GM23338 (cell line): ENCODE data around the gene GID4. TPM values are rescaled to one million over a fixed set of nuclear protein-coding genes. Genes with fewer than 3 reads are reported as not detected.

Source experiments
- ATAC-seq: fragments of 200-7000 bp; cut with Tn5 transposase; 3 replicates; pipeline ENCODE4 v1.9.1; 2020
- DNase-seq: peaks from one replicate; pipeline ENCODE4 v3.0.0-alpha.2; 2015; ENCODE audit warnings: low spot score
- H2AFZ ChIP-seq: fragments of 200-600 bp; sonication (generic); 2 replicates; pipeline ENCODE4 v1.8.0; 2016; ENCODE audit warnings: antibody characterized with exemption, mild to moderate bottlenecking, moderate library complexity
- H3F3A ChIP-seq: fragments of 200-600 bp; sonication (generic); replicated peaks from 2 replicates; pipeline ENCODE4 v1.8.0; 2017; ENCODE audit warnings: antibody characterized with exemption, mixed run types, low read depth
- H3K27ac ChIP-seq: fragments of 200-600 bp; sonication (generic); 2 replicates; pipeline ENCODE4 v1.6.1; 2016; ENCODE audit warnings: low read depth
- H3K27me3 ChIP-seq: fragments of 200-600 bp; sonication (generic); 2 replicates; pipeline ENCODE4 v1.8.0; 2016; ENCODE audit warnings: mild to moderate bottlenecking, mixed run types, moderate library complexity; ENCODE audit not compliant: insufficient read depth
- H3K36me3 ChIP-seq: fragments of 200-600 bp; sonication (generic); 2 replicates; pipeline ENCODE4 v1.8.0; 2016; ENCODE audit warnings: mild to moderate bottlenecking; ENCODE audit not compliant: insufficient read depth
- H3K4me1 ChIP-seq: fragments of 200-600 bp; sonication (generic); 2 replicates; pipeline ENCODE4 v1.8.0; 2016; ENCODE audit warnings: mild to moderate bottlenecking, moderate library complexity; ENCODE audit not compliant: insufficient read depth
- H3K4me2 ChIP-seq: fragments of 200-600 bp; sonication (generic); 2 replicates; pipeline ENCODE4 v1.7.1; 2017; ENCODE audit warnings: mixed run types
- H3K4me3 ChIP-seq: fragments of 200-600 bp; sonication (generic); 2 replicates; pipeline ENCODE4 v1.6.1; 2016; ENCODE audit warnings: mixed run types
- H3K79me2 ChIP-seq: fragments of 200-600 bp; sonication (generic); replicated peaks from 2 replicates; pipeline ENCODE4 v1.8.0; 2017; ENCODE audit warnings: mild to moderate bottlenecking; ENCODE audit not compliant: insufficient read depth
- H3K9me2 ChIP-seq: fragments of 200-600 bp; sonication (generic); 2 replicates; pipeline ENCODE4 v1.8.0; 2017; ENCODE audit not compliant: insufficient read depth
- H4K20me1 ChIP-seq: fragments of 200-600 bp; sonication (generic); replicated peaks from 2 replicates; pipeline ENCODE4 v1.8.0; 2017; ENCODE audit warnings: mild to moderate bottlenecking; ENCODE audit not compliant: insufficient read depth
- H3K27ac Mint-ChIP-seq: 2 replicates; pipeline ENCODE4 v1.8.0; 2020; ENCODE audit warnings: inconsistent platforms, mild to moderate bottlenecking, moderate library complexity, mixed read lengths
- H3K27me3 Mint-ChIP-seq: 3 replicates; pipeline ENCODE4 v1.8.0; 2022; ENCODE audit warnings: low read depth, mild to moderate bottlenecking, moderate library complexity, mixed read lengths, inconsistent platforms; ENCODE audit not compliant: insufficient read depth, poor library complexity
- H3K36me3 Mint-ChIP-seq: 3 replicates; pipeline ENCODE4 v1.8.0; 2021; ENCODE audit warnings: low read depth, mild to moderate bottlenecking, inconsistent platforms, moderate library complexity, mixed read lengths
- H3K4me1 Mint-ChIP-seq: 3 replicates; pipeline ENCODE4 v1.8.0; 2020; ENCODE audit warnings: mild to moderate bottlenecking, inconsistent platforms, mixed read lengths
- H3K4me3 Mint-ChIP-seq: 3 replicates; pipeline ENCODE4 v1.8.0; 2021; ENCODE audit warnings: moderate library complexity, mild to moderate bottlenecking, inconsistent platforms, mixed read lengths
- H3K9me3 Mint-ChIP-seq: 3 replicates; pipeline ENCODE4 v1.8.0; 2020; ENCODE audit warnings: moderate library complexity, mild to moderate bottlenecking, inconsistent platforms, mixed read lengths
- CREB1 ChIP-seq: fragments of 250-450 bp; sonication (Bioruptor Pico); IDR thresholded peaks from 2 replicates; pipeline ENCODE4 v1.5.0; 2020; ENCODE audit warnings: low read depth, mild to moderate bottlenecking, moderate library complexity
- CTCF ChIP-seq, 2 experiments: fragments of 200-600 bp in 1 of 2; sonication (generic) in 1 of 2; conservative IDR thresholded peaks; 2 replicates each; pipeline versions ENCODE4 v1.5.1 to v1.6.1; 2016 to 2017; ENCODE audit warnings: antibody characterized with exemption in 2 of 2, low read depth in 2 of 2, mild to moderate bottlenecking in 2 of 2, moderate library complexity in 1 of 2
- ETS1 ChIP-seq: IDR thresholded peaks from 2 replicates; pipeline ENCODE4 v1.6.1; 2016; ENCODE audit warnings: antibody characterized with exemption
- EZH2 ChIP-seq: fragments of 200-600 bp; sonication (generic); IDR thresholded peaks from one replicate; pipeline ENCODE4 v1.8.0; 2017; ENCODE audit warnings: antibody characterized with exemption, mild to moderate bottlenecking, low read depth; ENCODE audit not compliant: unreplicated experiment
- EZH2phosphoT487 ChIP-seq: fragments of 200-600 bp; sonication (generic); IDR thresholded peaks from one replicate; pipeline ENCODE4 v1.8.1; 2018; ENCODE audit warnings: antibody characterized with exemption; ENCODE audit not compliant: unreplicated experiment
- JUNB ChIP-seq: IDR thresholded peaks from one replicate; pipeline ENCODE4 v1.6.1; 2016; ENCODE audit warnings: antibody characterized with exemption; ENCODE audit not compliant: unreplicated experiment
- NANOG ChIP-seq: IDR thresholded peaks from 2 replicates; pipeline ENCODE4 v1.6.1; 2016; ENCODE audit warnings: antibody characterized with exemption, borderline replicate concordance
- POLR2AphosphoS5 ChIP-seq: IDR thresholded peaks from 2 replicates; pipeline ENCODE4 v1.6.1; 2016; ENCODE audit warnings: antibody characterized with exemption, low read depth
- STAT1 ChIP-seq: IDR thresholded peaks from one replicate; pipeline ENCODE4 v1.6.1; 2016; ENCODE audit warnings: antibody characterized with exemption; ENCODE audit not compliant: unreplicated experiment
- ZNF114 ChIP-seq: fragments of 250-450 bp; sonication (Bioruptor Pico); IDR thresholded peaks from 2 replicates; pipeline ENCODE4 v1.5.0; 2020; ENCODE audit warnings: mild to moderate bottlenecking, moderate library complexity
- ZNF462 ChIP-seq: fragments of 250-450 bp; sonication (Bioruptor Pico); IDR thresholded peaks from 2 replicates; pipeline ENCODE4 v1.5.0; 2020; ENCODE audit warnings: mild to moderate bottlenecking, moderate library complexity
- polyA plus RNA-seq: library from polyadenylated mRNA; unstranded; fragments of >200 nt; fragmentation: Nextera tagmentation; extraction: Ambion mirVana; gene quantifications from 2 replicates; pipeline ENCODE4 v1.2.1, GENCODE V29; 2016
- total RNA-seq: library from RNA; depleted of rRNA; stranded (reverse); fragments of >200 nt; shearing (Covaris generic); gene quantifications from 2 replicates; pipeline ENCODE4 v1.2.3, GENCODE V29; 2014

GID4 gene
- total and polyA plus RNA-seq, 2 experiments from 2014 or later: 6.3 to 11.2 TPM

GRCh38 chr17:18110636-18111145 lies 71.5 kb downstream of the GID4 start:
- Mint-ChIP-seq H3K4me1 (peaks cover 6% of the 10 kb centered on the region; the same call in 2 of the 3 replicates), H3K4me3 (no peak overlapping the region), H3K27ac (no peak overlapping the region), H3K36me3 (peaks cover 6% of the 10 kb centered on the region; the same call in 2 of the 3 replicates), H3K9me3 (no peaks in the 10 kb centered on the region), H3K27me3 (peaks cover 3% of the 10 kb centered on the region)
- no peak overlapping the region for H2AFZ ChIP-seq
- no peaks in the 10 kb centered on the region for H3K36me3 ChIP-seq
- no peak overlapping the region for H3K27ac ChIP-seq
- H3K4me3 ChIP-seq: no peak overlapping the region
- no peaks in the 10 kb centered on the region for H3K27me3 ChIP-seq
- H3K79me2 ChIP-seq: no peaks in the 10 kb centered on the region
- no peaks in the 10 kb centered on the region for H3F3A ChIP-seq
- DNase-seq (no peak), ATAC-seq (no peak)
- no peaks in the 10 kb centered on the region for H3K9me2 ChIP-seq
- H3K4me2 ChIP-seq: no peak overlapping the region
- TF ChIP-seq POLR2AphosphoS5 (no peak), ZNF114 (CRISPR knock-in tag) (no peak), NANOG (no peak)
- no peaks in the 10 kb centered on the region; the same call in 1 of the 2 replicates for H4K20me1 ChIP-seq
- H3K4me1 ChIP-seq: no peaks in the 10 kb centered on the region

GRCh38 chr17:18111330-18111971 lies 72.2 kb downstream of the GID4 start:
- Histone ChIP-seq H3K4me1 (no peaks in the 10 kb centered on the region), H3K27me3 (no peaks in the 10 kb centered on the region), H3F3A (no peaks in the 10 kb centered on the region), H3K4me3 (no peak overlapping the region), H3K9me2 (no peaks in the 10 kb centered on the region), H4K20me1 (no peaks in the 10 kb centered on the region; the same call in 1 of the 2 replicates), H2AFZ (no peak overlapping the region), H3K4me2 (no peak overlapping the region), H3K79me2 (no peaks in the 10 kb centered on the region), H3K27ac (no peak overlapping the region), H3K36me3 (no peaks in the 10 kb centered on the region)
- no peak overlapping the region for H3K27ac Mint-ChIP-seq
- peaks cover 3% of the 10 kb centered on the region for H3K27me3 Mint-ChIP-seq
- no peak overlapping the region for H3K4me3 Mint-ChIP-seq
- ATAC-seq (peak; percentile 12; the same call in 2 of the 3 replicates), DNase-seq (no peak)
- H3K4me1 Mint-ChIP-seq: peaks cover 6% of the 10 kb centered on the region; the same call in 2 of the 3 replicates
- peaks cover 6% of the 10 kb centered on the region; the same call in 2 of the 3 replicates for H3K36me3 Mint-ChIP-seq
- H3K9me3 Mint-ChIP-seq: no peaks in the 10 kb centered on the region
- TF ChIP-seq EZH2 (no peak), CREB1 (CRISPR knock-in tag) (no peak), ZNF462 (CRISPR knock-in tag) (no peak), ETS1 (no peak), NANOG (no peak), CTCF (conservative IDR thresholded peaks at IDR 0.05; ENCODE audit: low read depth in 2 of 2) (no peak), POLR2AphosphoS5 (no peak), JUNB (no peak), EZH2phosphoT487 (no peak), ZNF114 (CRISPR knock-in tag) (no peak), STAT1 (no peak)
